HepG2 (cell line): ENCODE results near the gene BCL6B. TPM values are rescaled to one million over a fixed set of nuclear protein-coding genes. Genes with fewer than 3 reads are reported as not detected.

Source experiments
- AGO1 ChIP-seq: fragments of 200-400 bp; formaldehyde crosslinking; IDR thresholded peaks from 2 replicates; pipeline ENCODE4 v1.6.1; 2017; ENCODE audit warnings: mild to moderate bottlenecking, low read depth, low read length, moderate library complexity; ENCODE audit not compliant: poor library complexity, severe bottlenecking
- CBX1 ChIP-seq: IDR thresholded peaks from one replicate; pipeline ENCODE4 v1.6.1; 2016; ENCODE audit warnings: antibody characterized with exemption, low read depth
- CEBPB ChIP-seq: IDR thresholded peaks from 2 replicates; pipeline ENCODE4 v1.6.1; 2011; ENCODE audit warnings: low read depth, low read length, improper control_type of control experiment, borderline replicate concordance
- CREM ChIP-seq, 2 experiments: sonication (generic) in 1 of 2; formaldehyde crosslinking in 1 of 2; IDR thresholded peaks; 2 replicates each; pipeline versions ENCODE4 v1.4.0 to v1.6.1; 2016 to 2020; ENCODE audit warnings: antibody characterized with exemption in 1 of 2, mild to moderate bottlenecking in 1 of 2, missing genetic modification reagents in 1 of 2
- GLI4 ChIP-seq: sonication (generic); formaldehyde crosslinking; IDR thresholded peaks from 2 replicates; pipeline ENCODE4 v1.5.1; 2020; ENCODE audit warnings: missing genetic modification reagents, mild to moderate bottlenecking, moderate library complexity, borderline replicate concordance
- HMGXB4 ChIP-seq, 2 experiments: sonication (generic) in 1 of 2; formaldehyde crosslinking in 1 of 2; IDR thresholded peaks; 2 replicates each; pipeline versions ENCODE4 v1.4.0 to v1.6.1; 2018 to 2020; ENCODE audit warnings: missing genetic modification reagents in 2 of 2, borderline replicate concordance in 1 of 2, low read depth in 1 of 2, mild to moderate bottlenecking in 1 of 2, missing biosample characterization in 1 of 2
- HNF1A ChIP-seq, 2 experiments: sonication (generic) in 1 of 2; formaldehyde crosslinking in 1 of 2; IDR thresholded peaks; 2 replicates each; pipeline versions ENCODE4 v1.4.0 to v1.6.1; 2016 to 2020; ENCODE audit warnings: borderline replicate concordance in 1 of 2, low read depth in 1 of 2, mild to moderate bottlenecking in 1 of 2, missing genetic modification reagents in 1 of 2
- HOXA7 ChIP-seq: sonication (generic); formaldehyde crosslinking; IDR thresholded peaks from 2 replicates; pipeline ENCODE4 v1.8.1; 2022; ENCODE audit warnings: mild to moderate bottlenecking, missing genetic modification reagents, moderate library complexity
- PLSCR1 ChIP-seq: sonication (generic); formaldehyde crosslinking; IDR thresholded peaks from 2 replicates; pipeline ENCODE4 v1.5.0; 2020; ENCODE audit warnings: missing genetic modification reagents, mild to moderate bottlenecking, borderline replicate concordance
- POGZ ChIP-seq: sonication (generic); formaldehyde crosslinking; IDR thresholded peaks from 2 replicates; pipeline ENCODE4 v1.4.0; 2020; ENCODE audit warnings: mild to moderate bottlenecking, missing genetic modification reagents
- SIN3B ChIP-seq: fragments of 150-350 bp; IDR thresholded peaks from 2 replicates; pipeline ENCODE4 v1.6.1; 2014; ENCODE audit warnings: low read length
- SMC3 ChIP-seq: IDR thresholded peaks from 2 replicates; pipeline ENCODE4 v1.6.1; 2011; ENCODE audit warnings: low read length, improper control_type of control experiment
- STAG1 ChIP-seq: sonication (generic); formaldehyde crosslinking; IDR thresholded peaks from 2 replicates; pipeline ENCODE4 v1.4.0; 2020; ENCODE audit warnings: missing genetic modification reagents
- ZMYM3 ChIP-seq: sonication (generic); formaldehyde crosslinking; IDR thresholded peaks from 2 replicates; pipeline ENCODE4 v1.5.1; 2020; ENCODE audit warnings: mild to moderate bottlenecking, missing genetic modification reagents
- ZNF251 ChIP-seq: sonication (generic); formaldehyde crosslinking; IDR thresholded peaks from 2 replicates; pipeline ENCODE4 v1.9.0; 2021; ENCODE audit warnings: mild to moderate bottlenecking, missing genetic modification reagents
- ZNF615 ChIP-seq: sonication (generic); formaldehyde crosslinking; IDR thresholded peaks from 2 replicates; pipeline ENCODE4 v1.5.0; 2020; ENCODE audit warnings: mild to moderate bottlenecking, missing genetic modification reagents, borderline replicate concordance
- ZNF749 ChIP-seq: sonication (generic); formaldehyde crosslinking; IDR thresholded peaks from 2 replicates; pipeline ENCODE4 v1.8.0; 2022; ENCODE audit warnings: mild to moderate bottlenecking, missing genetic modification reagents, moderate library complexity, borderline replicate concordance
- ZNF780A ChIP-seq: sonication (generic); formaldehyde crosslinking; IDR thresholded peaks from 2 replicates; pipeline ENCODE4 v1.8.0; 2022; ENCODE audit warnings: mild to moderate bottlenecking, missing genetic modification reagents, moderate library complexity
- ZSCAN30 ChIP-seq: sonication (generic); formaldehyde crosslinking; IDR thresholded peaks from 2 replicates; pipeline ENCODE4 v1.5.0; 2020; ENCODE audit warnings: mild to moderate bottlenecking, missing genetic modification reagents
- ZSCAN31 ChIP-seq: sonication (generic); formaldehyde crosslinking; IDR thresholded peaks from 2 replicates; pipeline ENCODE4 v1.5.0; 2020; ENCODE audit warnings: low read depth, mild to moderate bottlenecking, missing genetic modification reagents
- ZSCAN5A ChIP-seq: sonication (generic); formaldehyde crosslinking; IDR thresholded peaks from 2 replicates; pipeline ENCODE4 v1.8.0; 2022; ENCODE audit warnings: mild to moderate bottlenecking, missing genetic modification reagents, borderline replicate concordance
- polyA plus RNA-seq, 8 experiments: library from polyadenylated mRNA; depleted of rRNA in 3 of 8; stranded (reverse) in 7 of 8; unstranded in 1 of 8; fragments of >200 nt; fragmentation: Illumina TruSeq in 4 of 8; extraction: Trizol in 4 of 8; gene quantifications; 2 replicates each; pipeline versions ENCODE4 v1.2.1 to v1.2.3, GENCODE V29; 2011 to 2016; ENCODE audit warnings: low read depth in 4 of 8, missing spikeins in 1 of 8, mixed read lengths in 1 of 8; ENCODE audit not compliant: insufficient read depth in 1 of 8
- total RNA-seq, 5 experiments: library from RNA; depleted of rRNA; stranded (reverse); fragments of >200 nt; fragmentation: Illumina TruSeq; extraction: Trizol; gene quantifications; 2 replicates each; pipeline ENCODE4 v1.2.3, GENCODE V29; 2016; ENCODE audit warnings: low read depth in 1 of 5

BCL6B gene
- total and polyA plus RNA-seq, 2 of the 13 experiments (the other 11 are each of a cell fraction or from before 2014, with no cell fraction given): not detected

GRCh38 chr17:7045492-7046126 lies 22.8 kb downstream of the BCL6B start (continued):
- TF ChIP-seq HMGXB4 (CRISPR knock-in tag; IDR thresholded peaks at IDR 0.05; ENCODE audit: borderline replicate concordance in 1 of 2, low read depth in 1 of 2) (peak in 1 of 2 experiments; percentile 49; a peak in 1 of 4 replicates), ZSCAN31 (CRISPR knock-in tag) (no peak), CEBPB (peak; percentile 42; the same call in 1 of the 2 replicates), SIN3B (0 out of 2 replicates have a peak, but pooled peaks have one; percentile 51), ZNF749 (no peak), CBX1 (no peak), PLSCR1 (CRISPR knock-in tag) (no peak), ZMYM3 (CRISPR knock-in tag) (no peak), ZNF780A (no peak), HOXA7 (no peak), ZSCAN5A (CRISPR knock-in tag) (no peak), AGO1 (no peak), SMC3 (peak; percentile 77), CREM (IDR thresholded peaks at IDR 0.05) (no peak), CREM (CRISPR knock-in tag; IDR thresholded peaks at IDR 0.05) (no peak), STAG1 (peak; percentile 97), ZNF251 (no peak), ZNF615 (no peak), HNF1A (IDR thresholded peaks at IDR 0.05; ENCODE audit: low read depth) (peak; percentile 90; the same call in 1 of the 2 replicates), HNF1A (CRISPR knock-in tag; IDR thresholded peaks at IDR 0.05; ENCODE audit: borderline replicate concordance) (peak; percentile 76; the same call in 1 of the 2 replicates), GLI4 (CRISPR knock-in tag) (no peak), POGZ (no peak), ZSCAN30 (CRISPR knock-in tag) (no peak)
